ENCODE results near the gene PHLDA3.

PHLDA3 gene

DNA sequence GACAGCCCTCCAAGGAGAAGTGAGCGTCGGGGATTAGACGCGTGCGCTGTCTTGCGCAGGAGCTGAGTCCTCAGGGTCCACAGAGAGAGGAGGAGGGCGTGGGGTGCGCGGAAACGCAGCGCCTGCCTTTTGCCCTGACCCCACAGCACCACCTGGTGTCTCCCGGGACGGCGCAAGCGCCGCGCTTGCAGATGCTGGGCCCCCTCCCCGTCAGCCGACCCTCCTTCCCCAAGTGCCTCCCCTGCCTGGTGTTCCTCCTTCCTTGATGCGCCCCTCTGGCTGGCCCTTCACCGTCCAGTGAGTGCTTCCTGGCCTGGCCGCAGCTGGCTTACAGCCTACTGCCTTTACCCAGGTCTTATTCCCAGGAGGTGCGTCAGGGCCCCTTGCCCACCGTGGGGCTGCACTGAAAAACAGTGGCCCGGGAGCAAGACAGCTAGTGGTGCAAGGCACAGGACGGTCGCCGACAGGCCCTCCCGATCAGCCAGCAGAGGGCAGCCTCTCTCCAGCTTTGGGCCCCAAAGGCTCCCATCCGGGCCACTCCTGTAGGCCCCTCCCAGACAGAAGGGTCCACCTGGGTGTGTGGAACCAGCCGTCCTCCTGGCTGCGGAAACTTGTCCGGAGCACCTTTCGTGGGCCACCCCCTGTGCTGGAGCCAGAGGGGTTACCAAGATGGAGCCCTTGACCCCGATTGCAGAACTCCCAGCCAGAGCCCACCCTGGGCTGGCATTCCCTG is 12.9 kb upstream of the PHLDA3 start (continued):
- TF ChIP-seq, protein P1, sequence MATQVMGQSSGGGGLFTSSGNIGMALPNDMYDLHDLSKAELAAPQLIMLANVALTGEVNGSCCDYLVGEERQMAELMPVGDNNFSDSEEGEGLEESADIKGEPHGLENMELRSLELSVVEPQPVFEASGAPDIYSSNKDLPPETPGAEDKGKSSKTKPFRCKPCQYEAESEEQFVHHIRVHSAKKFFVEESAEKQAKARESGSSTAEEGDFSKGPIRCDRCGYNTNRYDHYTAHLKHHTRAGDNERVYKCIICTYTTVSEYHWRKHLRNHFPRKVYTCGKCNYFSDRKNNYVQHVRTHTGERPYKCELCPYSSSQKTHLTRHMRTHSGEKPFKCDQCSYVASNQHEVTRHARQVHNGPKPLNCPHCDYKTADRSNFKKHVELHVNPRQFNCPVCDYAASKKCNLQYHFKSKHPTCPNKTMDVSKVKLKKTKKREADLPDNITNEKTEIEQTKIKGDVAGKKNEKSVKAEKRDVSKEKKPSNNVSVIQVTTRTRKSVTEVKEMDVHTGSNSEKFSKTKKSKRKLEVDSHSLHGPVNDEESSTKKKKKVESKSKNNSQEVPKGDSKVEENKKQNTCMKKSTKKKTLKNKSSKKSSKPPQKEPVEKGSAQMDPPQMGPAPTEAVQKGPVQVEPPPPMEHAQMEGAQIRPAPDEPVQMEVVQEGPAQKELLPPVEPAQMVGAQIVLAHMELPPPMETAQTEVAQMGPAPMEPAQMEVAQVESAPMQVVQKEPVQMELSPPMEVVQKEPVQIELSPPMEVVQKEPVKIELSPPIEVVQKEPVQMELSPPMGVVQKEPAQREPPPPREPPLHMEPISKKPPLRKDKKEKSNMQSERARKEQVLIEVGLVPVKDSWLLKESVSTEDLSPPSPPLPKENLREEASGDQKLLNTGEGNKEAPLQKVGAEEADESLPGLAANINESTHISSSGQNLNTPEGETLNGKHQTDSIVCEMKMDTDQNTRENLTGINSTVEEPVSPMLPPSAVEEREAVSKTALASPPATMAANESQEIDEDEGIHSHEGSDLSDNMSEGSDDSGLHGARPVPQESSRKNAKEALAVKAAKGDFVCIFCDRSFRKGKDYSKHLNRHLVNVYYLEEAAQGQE (tag by site-specific recombination; IDR thresholded peaks at IDR 0.05) = no peak
- TF ChIP-seq GLIS2 (tag by site-specific recombination; IDR thresholded peaks at IDR 0.05) (peak; percentile 65), ZXDB (tag by site-specific recombination; IDR thresholded peaks at IDR 0.05) (no peak), GLI4 (tag by site-specific recombination; IDR thresholded peaks at IDR 0.05) (no peak), ZNF335 (tag by site-specific recombination; conservative IDR thresholded peaks at IDR 0.05) (peak; percentile 67; the same call in 1 of the 2 replicates), RBAK (tag by site-specific recombination; IDR thresholded peaks at IDR 0.05) (no peak), ZNF157 (tag by site-specific recombination; IDR thresholded peaks at IDR 0.05) (no peak), ZNF558 (tag by site-specific recombination; IDR thresholded peaks at IDR 0.05) (no peak), ZNF529 (tag by site-specific recombination; IDR thresholded peaks at IDR 0.05; ENCODE audit: insufficient replicate concordance) (no peak), ZBTB20 (tag by site-specific recombination; IDR thresholded peaks at IDR 0.05) (peak; percentile 89), ZSCAN30 (tag by site-specific recombination; IDR thresholded peaks at IDR 0.05) (peak; percentile 81), ZNF37A (tag by site-specific recombination; IDR thresholded peaks at IDR 0.05) (no peak), ZNF792 (tag by site-specific recombination; IDR thresholded peaks at IDR 0.05) (no peak), GLIS1 (tag by site-specific recombination; IDR thresholded peaks at IDR 0.05) (peak; percentile 26; the same call in 1 of the 2 replicates), ZNF311 (tag by site-specific recombination; IDR thresholded peaks at IDR 0.05; ENCODE audit: borderline replicate concordance) (no peak), KLF10 (tag by site-specific recombination; IDR thresholded peaks at IDR 0.05) (no peak), SP3 (tag by site-specific recombination; IDR thresholded peaks at IDR 0.05) (0 out of 2 replicates have a peak, but pooled peaks have one; percentile 40), ZNF654 (tag by site-specific recombination; IDR thresholded peaks at IDR 0.05; ENCODE audit: low read depth) (peak; percentile 98), ZNF629 (tag by site-specific recombination; IDR thresholded peaks at IDR 0.05) (0 out of 2 replicates have a peak, but pooled peaks have one; percentile 39), ZNF423 (tag by site-specific recombination; IDR thresholded peaks at IDR 0.05) (no peak), ZNF350 (tag by site-specific recombination; IDR thresholded peaks at IDR 0.05) (no peak), ZNF10 (tag by site-specific recombination; IDR thresholded peaks at IDR 0.05) (no peak), ZNF302 (tag by site-specific recombination; IDR thresholded peaks at IDR 0.05; ENCODE audit: low read depth) (no peak), ZNF501 (tag by site-specific recombination; IDR thresholded peaks at IDR 0.05) (0 out of 2 replicates have a peak, but pooled peaks have one; percentile 60), ZIC2 (tag by site-specific recombination; IDR thresholded peaks at IDR 0.05) (no peak)
- TF ChIP-seq, protein P2, sequence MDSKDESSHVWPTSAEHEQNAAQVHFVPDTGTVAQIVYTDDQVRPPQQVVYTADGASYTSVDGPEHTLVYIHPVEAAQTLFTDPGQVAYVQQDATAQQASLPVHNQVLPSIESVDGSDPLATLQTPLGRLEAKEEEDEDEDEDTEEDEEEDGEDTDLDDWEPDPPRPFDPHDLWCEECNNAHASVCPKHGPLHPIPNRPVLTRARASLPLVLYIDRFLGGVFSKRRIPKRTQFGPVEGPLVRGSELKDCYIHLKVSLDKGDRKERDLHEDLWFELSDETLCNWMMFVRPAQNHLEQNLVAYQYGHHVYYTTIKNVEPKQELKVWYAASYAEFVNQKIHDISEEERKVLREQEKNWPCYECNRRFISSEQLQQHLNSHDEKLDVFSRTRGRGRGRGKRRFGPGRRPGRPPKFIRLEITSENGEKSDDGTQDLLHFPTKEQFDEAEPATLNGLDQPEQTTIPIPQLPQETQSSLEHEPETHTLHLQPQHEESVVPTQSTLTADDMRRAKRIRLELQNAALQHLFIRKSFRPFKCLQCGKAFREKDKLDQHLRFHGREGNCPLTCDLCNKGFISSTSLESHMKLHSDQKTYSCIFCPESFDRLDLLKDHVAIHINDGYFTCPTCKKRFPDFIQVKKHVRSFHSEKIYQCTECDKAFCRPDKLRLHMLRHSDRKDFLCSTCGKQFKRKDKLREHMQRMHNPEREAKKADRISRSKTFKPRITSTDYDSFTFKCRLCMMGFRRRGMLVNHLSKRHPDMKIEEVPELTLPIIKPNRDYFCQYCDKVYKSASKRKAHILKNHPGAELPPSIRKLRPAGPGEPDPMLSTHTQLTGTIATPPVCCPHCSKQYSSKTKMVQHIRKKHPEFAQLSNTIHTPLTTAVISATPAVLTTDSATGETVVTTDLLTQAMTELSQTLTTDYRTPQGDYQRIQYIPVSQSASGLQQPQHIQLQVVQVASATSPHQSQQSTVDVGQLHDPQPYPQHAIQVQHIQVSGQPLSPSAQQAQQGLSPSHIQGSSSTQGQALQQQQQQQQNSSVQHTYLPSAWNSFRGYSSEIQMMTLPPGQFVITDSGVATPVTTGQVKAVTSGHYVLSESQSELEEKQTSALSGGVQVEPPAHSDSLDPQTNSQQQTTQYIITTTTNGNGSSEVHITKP (tag by site-specific recombination; IDR thresholded peaks at IDR 0.05) = peak; percentile 66
- TF ChIP-seq, protein P3, sequence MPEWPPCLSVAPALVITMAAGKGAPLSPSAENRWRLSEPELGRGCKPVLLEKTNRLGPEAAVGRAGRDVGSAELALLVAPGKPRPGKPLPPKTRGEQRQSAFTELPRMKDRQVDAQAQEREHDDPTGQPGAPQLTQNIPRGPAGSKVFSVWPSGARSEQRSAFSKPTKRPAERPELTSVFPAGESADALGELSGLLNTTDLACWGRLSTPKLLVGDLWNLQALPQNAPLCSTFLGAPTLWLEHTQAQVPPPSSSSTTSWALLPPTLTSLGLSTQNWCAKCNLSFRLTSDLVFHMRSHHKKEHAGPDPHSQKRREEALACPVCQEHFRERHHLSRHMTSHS (tag by site-specific recombination; IDR thresholded peaks at IDR 0.05) = no peak
- TF ChIP-seq, protein P4, sequence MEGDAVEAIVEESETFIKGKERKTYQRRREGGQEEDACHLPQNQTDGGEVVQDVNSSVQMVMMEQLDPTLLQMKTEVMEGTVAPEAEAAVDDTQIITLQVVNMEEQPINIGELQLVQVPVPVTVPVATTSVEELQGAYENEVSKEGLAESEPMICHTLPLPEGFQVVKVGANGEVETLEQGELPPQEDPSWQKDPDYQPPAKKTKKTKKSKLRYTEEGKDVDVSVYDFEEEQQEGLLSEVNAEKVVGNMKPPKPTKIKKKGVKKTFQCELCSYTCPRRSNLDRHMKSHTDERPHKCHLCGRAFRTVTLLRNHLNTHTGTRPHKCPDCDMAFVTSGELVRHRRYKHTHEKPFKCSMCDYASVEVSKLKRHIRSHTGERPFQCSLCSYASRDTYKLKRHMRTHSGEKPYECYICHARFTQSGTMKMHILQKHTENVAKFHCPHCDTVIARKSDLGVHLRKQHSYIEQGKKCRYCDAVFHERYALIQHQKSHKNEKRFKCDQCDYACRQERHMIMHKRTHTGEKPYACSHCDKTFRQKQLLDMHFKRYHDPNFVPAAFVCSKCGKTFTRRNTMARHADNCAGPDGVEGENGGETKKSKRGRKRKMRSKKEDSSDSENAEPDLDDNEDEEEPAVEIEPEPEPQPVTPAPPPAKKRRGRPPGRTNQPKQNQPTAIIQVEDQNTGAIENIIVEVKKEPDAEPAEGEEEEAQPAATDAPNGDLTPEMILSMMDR (tag by site-specific recombination; IDR thresholded peaks at IDR 0.05) = peak; percentile 93
- TF ChIP-seq, protein P5, sequence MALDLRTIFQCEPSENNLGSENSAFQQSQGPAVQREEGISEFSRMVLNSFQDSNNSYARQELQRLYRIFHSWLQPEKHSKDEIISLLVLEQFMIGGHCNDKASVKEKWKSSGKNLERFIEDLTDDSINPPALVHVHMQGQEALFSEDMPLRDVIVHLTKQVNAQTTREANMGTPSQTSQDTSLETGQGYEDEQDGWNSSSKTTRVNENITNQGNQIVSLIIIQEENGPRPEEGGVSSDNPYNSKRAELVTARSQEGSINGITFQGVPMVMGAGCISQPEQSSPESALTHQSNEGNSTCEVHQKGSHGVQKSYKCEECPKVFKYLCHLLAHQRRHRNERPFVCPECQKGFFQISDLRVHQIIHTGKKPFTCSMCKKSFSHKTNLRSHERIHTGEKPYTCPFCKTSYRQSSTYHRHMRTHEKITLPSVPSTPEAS (tag by site-specific recombination; IDR thresholded peaks at IDR 0.05) = no peak
